Activated T-helper 2 cell treated with anti-CD3 and anti-CD28 coated beads, Interferon-gamma antibody, Interleukin-2, Interleukin-4, amounts not matched to agents 10 μg/mL and 5 μg/mL and 100 μg/mL, durations not matched to agents 14 hours and 24 hours and 36 hours (primary cell): ENCODE data around the gene CMA1. TPM values are rescaled to one million over a fixed set of nuclear protein-coding genes. Genes with fewer than 3 reads are reported as not detected.
"Not testable (repeated sequence)": the region's sequence is repeated elsewhere in the genome, so short reads cannot be mapped to it uniquely, and the experiment has no call there.

ENCODE experiments used
- DNase-seq: peaks from one replicate; pipeline ENCODE4 v3.0.0; 2021; ENCODE audit warnings: low spot score
- H3K27ac Mint-ChIP-seq: one replicate; pipeline ENCODE4 v1.8.0; 2021; ENCODE audit warnings: mixed read lengths
- H3K27me3 Mint-ChIP-seq: one replicate; pipeline ENCODE4 v1.8.0; 2021; ENCODE audit warnings: low read depth, mixed read lengths
- H3K36me3 Mint-ChIP-seq: one replicate; pipeline ENCODE4 v1.8.0; 2021; ENCODE audit warnings: low read depth, mixed read lengths
- H3K4me1 Mint-ChIP-seq: one replicate; pipeline ENCODE4 v1.8.0; 2021; ENCODE audit warnings: low read depth, mixed read lengths
- H3K4me3 Mint-ChIP-seq: one replicate; pipeline ENCODE4 v1.8.0; 2021; ENCODE audit warnings: low read depth, mild to moderate bottlenecking, moderate library complexity, mixed read lengths
- H3K9me3 Mint-ChIP-seq: one replicate; pipeline ENCODE4 v1.8.0; 2021; ENCODE audit warnings: mixed read lengths
- intact Hi-C: fragments of 100-400 bp; cut with micrococcal nuclease; formaldehyde crosslinking; loops from one replicate; pipeline ENCODE4 v1.15.1; 2023
- total RNA-seq: library from RNA; stranded (reverse); gene quantifications from 2 replicates; pipeline ENCODE4 v1.2.3, GENCODE V29; 2022

The CMA1 gene
- total RNA-seq, result 0.25 TPM in 1 of 2 replicates, not detected in the other

DNA sequence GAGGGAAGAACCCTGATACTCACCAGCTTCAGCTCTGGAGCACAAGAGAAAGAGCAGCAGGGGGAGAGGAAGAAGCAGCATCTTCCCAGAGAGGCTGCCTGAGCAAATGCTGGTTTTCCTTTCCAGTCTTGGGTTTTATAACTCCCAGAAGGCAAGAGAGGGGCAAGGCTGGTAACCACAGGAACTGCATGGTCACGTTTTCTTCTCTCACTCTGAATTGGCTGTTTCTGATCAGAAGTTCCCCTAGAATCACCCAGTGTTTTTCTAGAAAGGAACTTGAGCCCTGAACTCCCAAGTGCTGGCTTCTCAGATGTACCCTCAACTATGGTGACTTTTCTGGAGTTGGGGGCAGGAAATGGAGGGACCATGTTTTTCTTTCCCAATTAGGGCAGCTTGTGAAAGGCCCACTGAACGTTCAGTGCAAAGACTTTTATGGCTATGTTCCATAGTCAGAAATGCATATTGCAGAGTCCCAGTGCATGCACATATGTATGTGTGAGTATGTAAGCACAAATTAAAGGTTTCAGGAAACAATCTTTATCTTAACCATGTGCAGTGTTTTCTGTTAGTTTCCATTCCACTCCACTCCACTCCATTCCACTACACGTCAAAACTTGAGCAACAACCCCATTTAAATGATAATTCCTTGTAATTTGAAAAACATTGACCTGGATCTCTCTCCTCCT lies at the start of gene CMA1:
TSS of gene CMA1 (minus strand) at position 111 of the 686 bp plus-strand sequence. CDS start at position 81, 30 bp downstream.
- no peak for DNase-seq
- no peak within 1 kb of the TSS for H3K4me3 Mint-ChIP-seq
- H3K9me3 Mint-ChIP-seq, result no peaks in the 10 kb centered on the region
- peaks cover 18% of the 10 kb centered on the region for H3K4me1 Mint-ChIP-seq
- no peaks in the 10 kb centered on the region for H3K36me3 Mint-ChIP-seq
- H3K27me3 Mint-ChIP-seq, result peaks cover 24% of the 10 kb centered on the region
- no peak within 1 kb of the TSS for H3K27ac Mint-ChIP-seq
- intact Hi-C loops, result no loop called here

DNA sequence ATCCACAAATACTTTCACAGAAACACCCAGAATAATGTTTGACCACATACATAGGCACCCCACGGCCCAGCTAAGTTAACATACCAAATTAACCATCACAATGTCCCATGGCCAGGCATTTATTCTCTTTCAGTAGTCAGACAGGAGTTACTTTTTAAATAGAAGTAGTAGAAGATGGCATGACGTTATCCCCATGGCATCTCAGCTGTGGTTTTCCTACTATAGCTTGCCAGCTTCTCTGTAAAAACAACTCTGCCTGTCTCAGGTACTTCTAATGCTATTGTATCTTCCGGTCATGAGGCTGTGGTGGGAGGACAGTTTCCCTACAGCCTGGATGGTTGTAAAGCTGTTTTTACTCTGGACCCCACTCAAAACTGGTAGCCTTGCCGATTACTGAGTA lies 48.7 kb upstream of the CMA1 start:
- H3K4me3 Mint-ChIP-seq, result no peak overlapping the region
- H3K4me1 Mint-ChIP-seq, result peaks cover 6% of the 10 kb centered on the region
- intact Hi-C loops, result no loop called here
- peaks cover 3% of the 10 kb centered on the region for H3K9me3 Mint-ChIP-seq
- no peak overlapping the region for H3K27ac Mint-ChIP-seq
- no peak for DNase-seq
- H3K27me3 Mint-ChIP-seq, result peaks cover 6% of the 10 kb centered on the region
- no peaks in the 10 kb centered on the region for H3K36me3 Mint-ChIP-seq

- H3K4me1 Mint-ChIP-seq, DNase-seq, H3K27ac Mint-ChIP-seq, H3K27me3 Mint-ChIP-seq, intact Hi-C loops, H3K4me3 Mint-ChIP-seq, H3K36me3 Mint-ChIP-seq: not testable (repeated sequence)
- peaks cover 35% of the 10 kb centered on the region for H3K9me3 Mint-ChIP-seq
Observed at GRCh38 chr14:24549064-24549463, 41.0 kb upstream of the CMA1 start.

DNA sequence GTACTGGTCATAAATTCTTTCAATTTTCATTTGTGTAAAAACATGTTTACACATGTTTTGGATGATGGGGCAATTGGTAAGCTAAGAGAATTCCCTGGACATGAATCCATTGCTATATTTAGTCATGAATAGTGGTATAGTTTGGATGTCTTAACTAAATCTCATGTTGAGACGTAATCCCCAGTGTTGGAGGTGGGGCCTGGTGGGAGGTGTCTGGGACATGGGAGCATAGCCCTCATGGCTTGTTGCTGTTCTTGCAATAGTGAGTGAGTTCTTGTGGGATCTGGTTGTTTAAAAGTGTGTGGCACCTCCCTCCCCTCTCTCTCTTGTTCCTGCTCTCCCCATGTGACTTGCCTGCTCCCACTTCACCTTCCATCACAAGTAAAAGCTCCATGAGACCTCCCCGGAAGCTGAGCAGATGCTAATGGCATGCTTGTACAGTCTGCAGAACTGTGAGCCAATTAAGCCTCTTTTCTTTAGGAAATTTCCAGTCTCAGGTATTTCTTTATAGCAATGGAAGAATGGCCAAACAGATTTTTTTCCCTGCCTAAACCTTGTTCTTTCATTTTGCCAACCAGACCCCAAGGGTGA lies 34.4 kb upstream of the CMA1 start:
- Mint-ChIP-seq H3K27ac (no peak overlapping the region), H3K27me3 (no peaks in the 10 kb centered on the region), H3K9me3 (peaks cover 30% of the 10 kb centered on the region), H3K4me1 (peaks cover 5% of the 10 kb centered on the region), H3K36me3 (no peaks in the 10 kb centered on the region), H3K4me3 (no peak overlapping the region)
- DNase-seq, result no peak
- intact Hi-C loops, result no loop called here

DNA sequence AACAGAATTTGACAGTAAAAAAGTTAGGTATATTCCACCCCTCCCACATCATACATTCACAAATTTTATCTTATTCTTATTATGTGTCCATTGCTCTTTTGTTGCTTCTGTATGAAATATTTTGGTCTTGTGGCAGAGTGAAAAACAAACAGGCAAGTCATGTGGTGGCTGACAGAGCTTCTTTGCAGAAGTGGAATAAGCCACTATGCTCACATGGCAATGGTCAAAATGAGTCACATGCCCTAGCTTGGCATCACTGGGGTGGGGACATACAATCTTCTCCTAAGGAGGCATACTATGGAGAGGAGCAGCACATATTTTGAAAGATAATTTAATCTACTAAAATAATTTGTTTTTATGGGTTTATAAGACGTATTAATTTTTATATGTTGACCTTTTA lies 27.7 kb upstream of the CMA1 start:
- no peak overlapping the region for H3K27ac Mint-ChIP-seq
- H3K9me3 Mint-ChIP-seq, result peaks cover 19% of the 10 kb centered on the region
- intact Hi-C loops, result no loop called here
- H3K36me3 Mint-ChIP-seq, result no peaks in the 10 kb centered on the region
- H3K27me3 Mint-ChIP-seq, result peaks cover 5% of the 10 kb centered on the region
- peaks cover 12% of the 10 kb centered on the region for H3K4me1 Mint-ChIP-seq
- no peak for DNase-seq
- no peak overlapping the region for H3K4me3 Mint-ChIP-seq

GRCh38 chr14:24534286-24534685 lies 26.2 kb upstream of the CMA1 start:
- Mint-ChIP-seq H3K36me3 (no peaks in the 10 kb centered on the region), H3K4me1 (peaks cover 8% of the 10 kb centered on the region), H3K4me3 (no peak overlapping the region), H3K9me3 (peaks cover 14% of the 10 kb centered on the region), H3K27ac (no peak overlapping the region), H3K27me3 (peaks cover 7% of the 10 kb centered on the region)
- no peak for DNase-seq
- intact Hi-C loops, result no loop called here

DNA sequence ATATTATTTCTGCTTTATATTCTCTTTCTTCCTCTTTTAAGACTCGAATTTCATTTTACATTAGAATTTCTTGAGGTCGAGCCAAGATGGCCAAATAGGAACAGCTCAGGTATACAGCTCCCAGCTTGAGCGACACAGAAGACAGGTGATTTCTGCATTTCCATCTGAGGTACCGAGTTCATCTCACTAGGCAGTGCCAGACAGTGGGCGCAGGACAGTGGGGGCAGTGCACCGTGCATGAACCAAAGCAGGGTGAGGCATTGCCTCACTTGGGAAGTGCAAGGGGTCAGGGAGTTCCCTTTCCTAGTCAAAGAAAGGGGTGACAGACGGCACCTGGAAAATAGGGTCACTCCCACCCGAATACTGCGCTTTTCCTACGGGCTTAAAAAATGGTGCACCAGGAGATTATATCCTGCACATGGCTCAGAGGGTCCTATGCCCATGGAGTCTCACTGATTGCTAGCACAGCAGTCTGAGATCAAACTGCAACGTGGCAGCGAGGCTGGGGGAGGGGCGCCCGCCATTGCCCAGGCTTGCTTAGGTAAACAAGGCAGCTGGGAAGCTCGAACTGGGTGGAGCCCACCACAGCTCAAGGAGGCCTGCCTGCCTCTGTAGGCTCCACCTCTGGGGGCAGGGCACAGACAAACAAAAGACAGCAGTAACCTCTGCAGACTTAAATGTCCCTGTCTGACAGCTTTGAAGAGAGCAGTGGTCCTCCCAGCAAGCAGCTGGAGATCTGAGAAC lies 18.0 kb upstream of the CMA1 start:
- DNase-seq, H3K4me3 Mint-ChIP-seq, H3K36me3 Mint-ChIP-seq, intact Hi-C loops, H3K9me3 Mint-ChIP-seq, H3K4me1 Mint-ChIP-seq, H3K27ac Mint-ChIP-seq: not testable (repeated sequence)
- peaks cover 15% of the 10 kb centered on the region for H3K27me3 Mint-ChIP-seq

DNA sequence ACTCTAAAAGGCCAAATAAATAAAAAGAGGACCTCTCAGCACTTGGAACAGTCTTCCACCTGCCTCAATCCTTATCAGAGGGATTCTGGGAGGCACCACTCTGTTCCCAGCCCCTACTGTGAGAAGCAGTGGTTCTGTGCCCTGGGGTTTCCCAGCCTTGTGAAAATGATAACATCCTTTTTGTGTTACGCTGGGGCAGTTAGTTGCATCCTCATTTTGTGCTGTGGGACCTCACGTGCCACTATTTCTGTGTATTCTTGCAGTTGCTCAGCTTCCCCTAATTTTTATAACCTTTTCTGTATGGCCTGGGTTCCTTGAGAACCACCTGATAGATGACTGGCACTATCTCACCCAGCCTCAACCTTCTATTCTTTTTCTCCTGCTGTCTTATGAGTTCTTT lies 10.8 kb upstream of the CMA1 start:
- Mint-ChIP-seq H3K4me3 (no peak overlapping the region), H3K27ac (no peak overlapping the region), H3K27me3 (peaks cover 12% of the 10 kb centered on the region), H3K36me3 (no peaks in the 10 kb centered on the region), H3K4me1 (peaks cover 5% of the 10 kb centered on the region), H3K9me3 (no peaks in the 10 kb centered on the region)
- DNase-seq, result no peak
- intact Hi-C loops, result no loop called here

DNA sequence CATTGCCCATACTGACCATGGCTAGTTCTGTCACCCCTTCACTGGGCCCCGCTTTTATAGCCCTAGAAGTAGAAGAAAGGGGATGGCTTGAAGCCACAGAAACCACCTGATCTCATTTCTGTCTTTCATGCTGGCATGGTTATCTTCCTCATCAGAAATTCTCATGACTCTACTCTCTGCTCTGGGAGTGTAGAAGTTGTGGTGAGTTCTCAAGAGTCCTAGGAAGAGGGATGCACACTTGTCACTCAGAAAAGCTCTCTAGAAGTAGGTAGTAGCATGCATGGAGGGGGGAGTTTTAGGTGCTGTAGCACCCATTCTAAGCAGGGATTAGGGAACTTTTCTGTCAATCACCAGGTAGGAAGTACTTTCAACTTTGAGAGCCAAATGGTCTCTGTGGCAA lies 6.1 kb upstream of the CMA1 start:
- intact Hi-C loops, result no loop called here
- no peak overlapping the region for H3K4me3 Mint-ChIP-seq
- peaks cover 18% of the 10 kb centered on the region for H3K27me3 Mint-ChIP-seq
- DNase-seq, result no peak
- H3K9me3 Mint-ChIP-seq, result no peaks in the 10 kb centered on the region
- H3K4me1 Mint-ChIP-seq, result peaks cover 6% of the 10 kb centered on the region
- no peaks in the 10 kb centered on the region for H3K36me3 Mint-ChIP-seq
- H3K27ac Mint-ChIP-seq, result no peak overlapping the region

DNA sequence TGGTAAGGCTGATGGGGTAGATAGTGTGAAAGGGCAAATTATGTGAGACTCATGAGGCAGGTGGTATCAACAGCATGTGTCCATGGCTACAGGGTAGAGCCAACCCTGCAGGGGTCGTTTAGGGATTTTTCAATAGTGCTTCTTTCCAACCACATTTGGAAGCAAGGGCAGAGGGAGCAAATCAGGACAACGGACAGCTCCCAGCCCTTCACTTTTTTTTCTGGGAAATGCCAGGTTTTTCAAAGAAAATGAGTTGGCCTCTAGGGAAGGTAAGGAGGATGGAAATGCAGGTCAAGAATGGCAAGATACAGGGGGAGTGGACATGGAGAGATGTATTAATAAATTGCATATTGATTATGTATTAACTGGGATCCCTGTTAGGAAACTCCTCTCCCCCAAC lies 4.9 kb upstream of the CMA1 start:
- H3K4me3 Mint-ChIP-seq, result no peak overlapping the region
- peaks cover 21% of the 10 kb centered on the region for H3K27me3 Mint-ChIP-seq
- peaks cover 10% of the 10 kb centered on the region for H3K4me1 Mint-ChIP-seq
- no peaks in the 10 kb centered on the region for H3K36me3 Mint-ChIP-seq
- intact Hi-C loops, result no loop called here
- no peak for DNase-seq
- H3K9me3 Mint-ChIP-seq, result no peaks in the 10 kb centered on the region
- no peak overlapping the region for H3K27ac Mint-ChIP-seq

- peaks cover 18% of the 10 kb centered on the region for H3K4me1 Mint-ChIP-seq
- H3K4me3 Mint-ChIP-seq, result no peak overlapping the region
- intact Hi-C loops, result no loop called here
- H3K9me3 Mint-ChIP-seq, result no peaks in the 10 kb centered on the region
- H3K36me3 Mint-ChIP-seq, result no peaks in the 10 kb centered on the region
- H3K27me3 Mint-ChIP-seq, result peaks cover 18% of the 10 kb centered on the region
- DNase-seq, result no peak
- no peak overlapping the region for H3K27ac Mint-ChIP-seq
Observed at GRCh38 chr14:24506443-24506842, 1.6 kb downstream of the CMA1 start.

- Mint-ChIP-seq H3K27ac (no peak overlapping the region), H3K27me3 (peaks cover 17% of the 10 kb centered on the region), H3K9me3 (no peaks in the 10 kb centered on the region), H3K4me3 (no peak overlapping the region), H3K4me1 (peaks cover 18% of the 10 kb centered on the region), H3K36me3 (no peaks in the 10 kb centered on the region)
- no peak for DNase-seq
- intact Hi-C loops, result no loop called here
Observed at GRCh38 chr14:24504425-24504950, 3.6 kb downstream of the CMA1 start.
